Mucosa of stomach (tissue), 1 donor: ENCODE measurements around the gene CTIF.

Experiments used
- H3K27me3 ChIP-seq: one replicate; pipeline ENCODE4 v1.7.0; 2013; ENCODE audit warnings: mild to moderate bottlenecking, low read length; ENCODE audit not compliant: control insufficient read depth, insufficient read depth
- H3K36me3 ChIP-seq: one replicate; pipeline ENCODE4 v1.7.0; 2013; ENCODE audit warnings: low read length; ENCODE audit not compliant: control insufficient read depth, insufficient read depth
- H3K4me1 ChIP-seq: one replicate; pipeline ENCODE4 v1.7.0; 2013; ENCODE audit warnings: mild to moderate bottlenecking, low read length; ENCODE audit not compliant: control insufficient read depth, insufficient read depth
- H3K4me3 ChIP-seq: one replicate; pipeline ENCODE4 v1.7.0; 2013; ENCODE audit warnings: low read length
- H3K9ac ChIP-seq: one replicate; pipeline ENCODE4 v1.7.0; 2013; ENCODE audit warnings: mild to moderate bottlenecking, low read length, moderate library complexity
- H3K9me3 ChIP-seq: one replicate; pipeline ENCODE4 v1.7.0; 2013; ENCODE audit warnings: mild to moderate bottlenecking, low read length, moderate library complexity; ENCODE audit not compliant: control insufficient read depth
- donor health status: Pancreatic carcinoma.

Gene CTIF

GRCh38 chr18:48789259-48789812 lies 250.5 kb downstream of the CTIF start:
- Histone ChIP-seq H3K36me3 (no peaks in the 10 kb centered on the region), H3K9ac (no peak overlapping the region), H3K9me3 (no peaks in the 10 kb centered on the region), H3K4me3 (no peak overlapping the region), H3K27me3 (no peaks in the 10 kb centered on the region), H3K4me1 (peaks cover 13% of the 10 kb centered on the region)

GRCh38 chr18:48790226-48790863 lies 251.5 kb downstream of the CTIF start:
- Histone ChIP-seq H3K4me1 (peaks cover 13% of the 10 kb centered on the region), H3K36me3 (no peaks in the 10 kb centered on the region), H3K4me3 (no peak overlapping the region), H3K9ac (no peak overlapping the region), H3K27me3 (no peaks in the 10 kb centered on the region), H3K9me3 (no peaks in the 10 kb centered on the region)

- H3K9me3 ChIP-seq: no peaks in the 10 kb centered on the region
- no peak overlapping the region for H3K9ac ChIP-seq
- H3K4me3 ChIP-seq: no peak overlapping the region
- H3K27me3 ChIP-seq: no peaks in the 10 kb centered on the region
- H3K36me3 ChIP-seq: no peaks in the 10 kb centered on the region
- peaks cover 10% of the 10 kb centered on the region for H3K4me1 ChIP-seq
Measured at GRCh38 chr18:48790869-48791635, 252.2 kb downstream of the CTIF start.

GRCh38 chr18:48791636-48792105 lies 252.8 kb downstream of the CTIF start:
- Histone ChIP-seq H3K4me1 (peaks cover 10% of the 10 kb centered on the region), H3K4me3 (no peak overlapping the region), H3K27me3 (no peaks in the 10 kb centered on the region), H3K9me3 (no peaks in the 10 kb centered on the region), H3K36me3 (no peaks in the 10 kb centered on the region), H3K9ac (no peak overlapping the region)

GRCh38 chr18:48792141-48792540 lies 253.3 kb downstream of the CTIF start:
- Histone ChIP-seq H3K9ac (no peak overlapping the region), H3K9me3 (no peaks in the 10 kb centered on the region), H3K27me3 (no peaks in the 10 kb centered on the region), H3K4me3 (no peak overlapping the region), H3K4me1 (peaks cover 10% of the 10 kb centered on the region), H3K36me3 (no peaks in the 10 kb centered on the region)

GRCh38 chr18:48792611-48793380 lies 254.0 kb downstream of the CTIF start:
- H3K36me3 ChIP-seq: no peaks in the 10 kb centered on the region
- H3K27me3 ChIP-seq: no peaks in the 10 kb centered on the region
- no peak overlapping the region for H3K9ac ChIP-seq
- peaks cover 10% of the 10 kb centered on the region for H3K4me1 ChIP-seq
- H3K9me3 ChIP-seq: no peaks in the 10 kb centered on the region
- no peak overlapping the region for H3K4me3 ChIP-seq

- H3K27me3 ChIP-seq: no peaks in the 10 kb centered on the region
- H3K4me1 ChIP-seq: peaks cover 10% of the 10 kb centered on the region
- no peaks in the 10 kb centered on the region for H3K9me3 ChIP-seq
Measured at GRCh38 chr18:48794251-48794970, 255.6 kb downstream of the CTIF start.

GRCh38 chr18:48795696-48796095 lies 256.9 kb downstream of the CTIF start:
- no peaks in the 10 kb centered on the region for H3K9me3 ChIP-seq
- no peak overlapping the region for H3K4me3 ChIP-seq
- H3K36me3 ChIP-seq: no peaks in the 10 kb centered on the region
- H3K9ac ChIP-seq: no peak overlapping the region
- no peaks in the 10 kb centered on the region for H3K4me1 ChIP-seq
- no peaks in the 10 kb centered on the region for H3K27me3 ChIP-seq

More at GRCh38 chr18:48794251-48794970, 255.6 kb downstream of the CTIF start:
- H3K9ac ChIP-seq: no peak overlapping the region
- H3K36me3 ChIP-seq: no peaks in the 10 kb centered on the region
- no peak overlapping the region for H3K4me3 ChIP-seq

GRCh38 chr18:48796491-48797205 lies 257.8 kb downstream of the CTIF start:
- H3K9me3 ChIP-seq: no peaks in the 10 kb centered on the region
- H3K9ac ChIP-seq: no peak overlapping the region
- H3K4me3 ChIP-seq: no peak overlapping the region
- H3K4me1 ChIP-seq: peaks cover 9% of the 10 kb centered on the region
- H3K36me3 ChIP-seq: no peaks in the 10 kb centered on the region
- no peaks in the 10 kb centered on the region for H3K27me3 ChIP-seq

- Histone ChIP-seq H3K4me1 (peaks cover 18% of the 10 kb centered on the region), H3K27me3 (no peaks in the 10 kb centered on the region), H3K9ac (no peak overlapping the region), H3K9me3 (no peaks in the 10 kb centered on the region), H3K4me3 (no peak overlapping the region), H3K36me3 (no peaks in the 10 kb centered on the region)
Measured at GRCh38 chr18:48797841-48798255, 259.0 kb downstream of the CTIF start.
